ENCODE measurements around the gene LIPA. TPM values are rescaled to one million over a fixed set of nuclear protein-coding genes. Genes with fewer than 3 reads are reported as not detected.

The LIPA gene
- total RNA-seq, 1 donor from 2014 or later, result 27.3 TPM

GRCh38 chr10:89189211-89189734 lies 62.3 kb downstream of the LIPA start:
- Mint-ChIP-seq H3K27ac (no peak overlapping the region), H3K9me3 (peaks cover 12% of the 10 kb centered on the region), H3K4me1 (no peaks in the 10 kb centered on the region), H3K4me3 (no peak overlapping the region), H3K27me3 (ENCODE audit: low read depth) (peaks cover 40% of the 10 kb centered on the region), H3K36me3 (no peaks in the 10 kb centered on the region)
- no peak for DNase-seq (ENCODE audit: low spot score in 2 of 2, unreplicated experiment in 2 of 2)
- TF ChIP-seq CTCF (IDR thresholded peaks at IDR 0.05; ENCODE audit: unreplicated experiment), result no peak

GRCh38 chr10:89185658-89186057 lies 65.9 kb downstream of the LIPA start:
- H3K4me1 Mint-ChIP-seq, result no peaks in the 10 kb centered on the region
- no peak for DNase-seq (ENCODE audit: low spot score in 2 of 2, unreplicated experiment in 2 of 2)
- no peaks in the 10 kb centered on the region for H3K36me3 Mint-ChIP-seq
- TF ChIP-seq CTCF (IDR thresholded peaks at IDR 0.05; ENCODE audit: unreplicated experiment), result no peak
- H3K4me3 Mint-ChIP-seq, result no peak overlapping the region
- H3K27ac Mint-ChIP-seq, result no peak overlapping the region
- peaks cover 28% of the 10 kb centered on the region for H3K27me3 Mint-ChIP-seq (ENCODE audit: low read depth)
- peaks cover 8% of the 10 kb centered on the region for H3K9me3 Mint-ChIP-seq

- Mint-ChIP-seq H3K27ac (no peak overlapping the region), H3K4me1 (no peaks in the 10 kb centered on the region), H3K9me3 (peaks cover 3% of the 10 kb centered on the region), H3K27me3 (ENCODE audit: low read depth) (peaks cover 28% of the 10 kb centered on the region), H3K4me3 (no peak overlapping the region), H3K36me3 (no peaks in the 10 kb centered on the region)
- TF ChIP-seq CTCF (IDR thresholded peaks at IDR 0.05; ENCODE audit: unreplicated experiment), result no peak
- no peak for DNase-seq (ENCODE audit: low spot score in 2 of 2, unreplicated experiment in 2 of 2)
Measured at GRCh38 chr10:89184638-89185037, 66.9 kb downstream of the LIPA start.

GRCh38 chr10:89183571-89183970 lies 68.0 kb downstream of the LIPA start:
- H3K36me3 Mint-ChIP-seq, result no peaks in the 10 kb centered on the region
- no peak for TF ChIP-seq CTCF (IDR thresholded peaks at IDR 0.05; ENCODE audit: unreplicated experiment)
- H3K4me1 Mint-ChIP-seq, result no peaks in the 10 kb centered on the region
- no peak for DNase-seq (ENCODE audit: low spot score in 2 of 2, unreplicated experiment in 2 of 2)
- no peak overlapping the region for H3K4me3 Mint-ChIP-seq
- peaks cover 28% of the 10 kb centered on the region for H3K27me3 Mint-ChIP-seq (ENCODE audit: low read depth)
- peaks cover 3% of the 10 kb centered on the region for H3K9me3 Mint-ChIP-seq
- no peak overlapping the region for H3K27ac Mint-ChIP-seq

- H3K9me3 Mint-ChIP-seq, result peaks cover 3% of the 10 kb centered on the region
- H3K4me3 Mint-ChIP-seq, result no peak overlapping the region
- no peak for TF ChIP-seq CTCF (IDR thresholded peaks at IDR 0.05; ENCODE audit: unreplicated experiment)
- H3K27me3 Mint-ChIP-seq (ENCODE audit: low read depth), result peaks cover 28% of the 10 kb centered on the region
- no peaks in the 10 kb centered on the region for H3K36me3 Mint-ChIP-seq
- H3K27ac Mint-ChIP-seq, result no peak overlapping the region
- no peak for DNase-seq (ENCODE audit: low spot score in 2 of 2, unreplicated experiment in 2 of 2)
- H3K4me1 Mint-ChIP-seq, result no peaks in the 10 kb centered on the region
Measured at GRCh38 chr10:89182894-89183293, 68.7 kb downstream of the LIPA start.

GRCh38 chr10:89175816-89176215 lies 75.8 kb downstream of the LIPA start:
- Mint-ChIP-seq H3K4me3 (no peak overlapping the region), H3K27ac (no peak overlapping the region), H3K36me3 (no peaks in the 10 kb centered on the region), H3K9me3 (peaks cover under 1% of the 10 kb centered on the region), H3K27me3 (ENCODE audit: low read depth) (peaks cover 21% of the 10 kb centered on the region), H3K4me1 (no peaks in the 10 kb centered on the region)
- no peak for DNase-seq (ENCODE audit: low spot score in 2 of 2, unreplicated experiment in 2 of 2)
- no peak for TF ChIP-seq CTCF (IDR thresholded peaks at IDR 0.05; ENCODE audit: unreplicated experiment)
